Esophagus squamous epithelium (tissue), 5 donors: ENCODE results near the gene TTC13. TPM values are rescaled to one million over a fixed set of nuclear protein-coding genes. Genes with fewer than 3 reads are reported as not detected.

Experiments
- DNase-seq: peaks from one replicate; lab custom pipeline; 2025; lab: John Stamatoyannopoulos, UW
- H3K27ac ChIP-seq, 4 donors: fragments of 200-600 bp; sonication (generic); one replicate each; pipeline ENCODE4 v1.5.1; 2016 to 2019; ENCODE audit warnings: mild to moderate bottlenecking in 1 of 4
- H3K27me3 ChIP-seq, 4 donors: fragments of 200-600 bp; sonication (generic); 1 replicate in 3 of 4; 2 replicates in 1 of 4; pipeline versions ENCODE4 v1.5.1 to v1.6.0; 2017 to 2021; ENCODE audit warnings: antibody characterized with exemption in 1 of 4
- H3K36me3 ChIP-seq, 3 donors: fragments of 200-600 bp; sonication (generic); one replicate each; pipeline ENCODE4 v1.5.1; 2016 to 2019
- H3K4me1 ChIP-seq, 3 donors: fragments of 200-600 bp; sonication (generic); one replicate each; pipeline ENCODE4 v1.5.1; 2017 to 2019
- H3K4me3 ChIP-seq, 4 donors: fragments of 200-600 bp; sonication (generic); 1 replicate in 3 of 4; 2 replicates in 1 of 4; pipeline ENCODE4 v1.5.1; 2016 to 2019; ENCODE audit warnings: mild to moderate bottlenecking in 2 of 4, moderate library complexity in 1 of 4
- H3K9me3 ChIP-seq, 3 donors: fragments of 200-600 bp; sonication (generic); one replicate each; pipeline ENCODE4 v1.5.1; 2016 to 2019
- CTCF ChIP-seq, 6 experiments: fragments of 450-650 bp in 4 of 6; fragments of 200-600 bp in 2 of 6; sonication (generic) in 2 of 6; IDR thresholded peaks; one replicate each; pipeline ENCODE4 v1.5.1; 2016 to 2019; ENCODE audit warnings: antibody characterized with exemption in 6 of 6, mild to moderate bottlenecking in 4 of 6, moderate library complexity in 4 of 6
- POLR2A ChIP-seq, 4 donors: fragments of 450-650 bp; IDR thresholded peaks; one replicate each; pipeline ENCODE4 v1.6.1; 2017; ENCODE audit warnings: antibody characterized with exemption in 4 of 4, mild to moderate bottlenecking in 4 of 4, moderate library complexity in 3 of 4
- WGBS, 2 donors: methylation state at CpG; one replicate each; pipeline ENCODE4 v1.1.5; 2018; 5-methylcytosine and 5-hydroxymethylcytosine counted together
- intact Hi-C: fragments of 100-400 bp; cut with DNase I; formaldehyde crosslinking; loops from one replicate; pipeline ENCODE4 v1.15.0; 2022
- total RNA-seq, 4 donors: library from RNA; depleted of rRNA; stranded (reverse); fragments of >200 nt; gene quantifications; one replicate each; pipeline ENCODE4 v1.1.0, GENCODE V29; 2016
- donor health status: DM: yes; HTN: yes; CAD: no.

TTC13 gene
- total RNA-seq, 4 donors from 2014 or later: 7.7 to 18.0 (median 11.3) TPM

- intact Hi-C loops: no loop called here
These were observed 72.4 kb downstream of the TTC13 start for GRCh38 chr1:230906226-230906625.

GRCh38 chr1:230905733-230906132 is 72.9 kb downstream of the TTC13 start:
- Histone ChIP-seq H3K27me3 (no peaks in the 10 kb centered on the region), H3K4me3 (no peak overlapping the region), H3K4me1 (peaks cover 0 to 9% (median 9%) of the 10 kb centered on the region in 3 donors), H3K27ac (no peak overlapping the region), H3K9me3 (no peaks in the 10 kb centered on the region), H3K36me3 (peaks cover 0 to 60% (median 4%) of the 10 kb centered on the region in 3 donors)
- intact Hi-C loops: no loop called here
- no peak for DNase-seq
- TF ChIP-seq CTCF (IDR thresholded peaks at IDR 0.05) (no peak), POLR2A (IDR thresholded peaks at IDR 0.05) (no peak)
- 44 to 51% methylated on average over 5 of the region's 5 CpGs for WGBS, 2 donors

More at GRCh38 chr1:230906226-230906625, 72.4 kb downstream of the TTC13 start:
- Histone ChIP-seq H3K4me3 (no peak overlapping the region), H3K27me3 (no peaks in the 10 kb centered on the region), H3K27ac (no peak overlapping the region), H3K4me1 (peaks cover 0 to 12% (median 9%) of the 10 kb centered on the region in 3 donors), H3K36me3 (peaks cover 0 to 65% (median 4%) of the 10 kb centered on the region in 3 donors), H3K9me3 (no peaks in the 10 kb centered on the region)
- WGBS, 2 donors: 80 to 88% methylated on average over 2 of the region's 2 CpGs
- no peak for DNase-seq
- TF ChIP-seq CTCF (IDR thresholded peaks at IDR 0.05): no peak

GRCh38 chr1:230902349-230902923 is 76.2 kb downstream of the TTC13 start:
- peaks cover 0 to 29% (median 0%) of the 10 kb centered on the region in 3 donors for H3K36me3 ChIP-seq
- no peaks in the 10 kb centered on the region for H3K27me3 ChIP-seq
- no peak for DNase-seq
- no peak overlapping the region for H3K27ac ChIP-seq
- no peaks in the 10 kb centered on the region for H3K9me3 ChIP-seq
- TF ChIP-seq CTCF (IDR thresholded peaks at IDR 0.05) (no peak), POLR2A (IDR thresholded peaks at IDR 0.05) (no peak)
- intact Hi-C loops: no loop called here
- no peaks in the 10 kb centered on the region for H3K4me1 ChIP-seq
- no peak overlapping the region for H3K4me3 ChIP-seq
- 89 to 94% methylated on average over 9 to 20 of the region's 22 CpGs for WGBS, 2 donors

- Histone ChIP-seq H3K4me1 (no peaks in the 10 kb centered on the region), H3K27ac (no peak overlapping the region), H3K27me3 (no peaks in the 10 kb centered on the region), H3K9me3 (no peaks in the 10 kb centered on the region), H3K4me3 (no peak overlapping the region), H3K36me3 (peaks cover 0 to 22% (median 0%) of the 10 kb centered on the region in 3 donors)
- 81 to 84% methylated on average over 6 of the region's 6 CpGs for WGBS, 2 donors
- DNase-seq: no peak
- no peak for TF ChIP-seq POLR2A (IDR thresholded peaks at IDR 0.05)
- intact Hi-C loops: no loop called here
These were observed 77.0 kb downstream of the TTC13 start for GRCh38 chr1:230901671-230902070.

- H3K4me3 ChIP-seq: no peak overlapping the region
- peaks cover 0 to 2% (median 0%) of the 10 kb centered on the region in 4 donors for H3K27me3 ChIP-seq
- 84 to 87% methylated on average over 6 of the region's 6 CpGs for WGBS, 2 donors
- intact Hi-C loops: no loop called here
- H3K4me1 ChIP-seq: no peaks in the 10 kb centered on the region
- H3K27ac ChIP-seq: no peak overlapping the region
- peaks cover 0 to 16% (median 0%) of the 10 kb centered on the region in 3 donors for H3K36me3 ChIP-seq
- TF ChIP-seq POLR2A (IDR thresholded peaks at IDR 0.05) (no peak), CTCF (IDR thresholded peaks at IDR 0.05) (no peak)
- no peaks in the 10 kb centered on the region for H3K9me3 ChIP-seq
- DNase-seq: no peak
These were observed 77.7 kb downstream of the TTC13 start for GRCh38 chr1:230900984-230901383.
